ENCODE data around the gene CSGALNACT2. TPM values are rescaled to one million over a fixed set of nuclear protein-coding genes. Genes with fewer than 3 reads are reported as not detected.

Gene CSGALNACT2
- total RNA-seq, 1 donor from 2014 or later: 10.4 TPM

DNA sequence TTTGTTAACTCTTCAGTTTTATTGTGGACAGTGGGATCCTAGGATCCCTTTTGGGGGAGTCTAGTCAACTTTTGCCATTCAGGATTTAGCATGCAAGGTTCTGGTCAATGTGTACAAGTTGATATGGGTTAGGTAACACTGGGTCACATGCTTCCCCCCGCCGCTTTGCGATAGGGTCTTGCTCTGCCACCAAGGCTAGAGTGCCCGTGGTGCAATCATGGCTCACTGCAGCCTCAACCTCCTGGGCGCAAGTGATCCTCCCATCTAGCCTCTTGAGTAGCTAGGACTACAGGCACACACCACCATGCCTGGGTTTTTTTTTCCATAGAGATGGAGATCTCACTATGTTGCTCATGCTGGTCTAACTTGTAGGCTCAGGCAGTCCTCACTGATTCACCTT lies 3.2 kb upstream of the CSGALNACT2 start:
- no peak for TF ChIP-seq CTCF (conservative IDR thresholded peaks at IDR 0.05; ENCODE audit: low read depth, low read length)
- H3K4me3 ChIP-seq (ENCODE audit: low read depth, low read length): no peak overlapping the region
- DNase-seq (ENCODE audit: low read depth): no peak

DNA sequence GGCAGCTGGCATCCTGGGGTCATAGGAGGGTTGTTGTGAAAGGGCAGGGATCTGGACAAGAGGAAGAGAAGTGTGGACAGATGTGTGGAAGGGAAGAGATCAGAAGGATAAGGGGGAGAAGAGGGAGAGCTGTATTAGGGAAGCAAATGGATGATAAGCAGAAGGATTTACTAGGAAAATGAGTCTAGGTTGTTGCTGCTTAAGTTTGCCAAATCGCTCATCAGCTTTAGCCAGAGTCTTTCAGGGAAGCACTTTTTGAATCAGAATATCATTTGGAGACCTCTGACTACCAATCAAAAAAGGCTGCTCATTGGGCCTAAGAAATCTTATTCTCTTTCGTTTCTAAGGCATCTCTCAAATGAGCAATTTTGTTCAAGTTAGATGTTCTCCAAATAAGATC lies 2.6 kb upstream of the CSGALNACT2 start:
- no peak for DNase-seq (ENCODE audit: low read depth)
- no peak for TF ChIP-seq CTCF (conservative IDR thresholded peaks at IDR 0.05; ENCODE audit: low read depth, low read length)
- no peak overlapping the region for H3K4me3 ChIP-seq (ENCODE audit: low read depth, low read length)

DNA sequence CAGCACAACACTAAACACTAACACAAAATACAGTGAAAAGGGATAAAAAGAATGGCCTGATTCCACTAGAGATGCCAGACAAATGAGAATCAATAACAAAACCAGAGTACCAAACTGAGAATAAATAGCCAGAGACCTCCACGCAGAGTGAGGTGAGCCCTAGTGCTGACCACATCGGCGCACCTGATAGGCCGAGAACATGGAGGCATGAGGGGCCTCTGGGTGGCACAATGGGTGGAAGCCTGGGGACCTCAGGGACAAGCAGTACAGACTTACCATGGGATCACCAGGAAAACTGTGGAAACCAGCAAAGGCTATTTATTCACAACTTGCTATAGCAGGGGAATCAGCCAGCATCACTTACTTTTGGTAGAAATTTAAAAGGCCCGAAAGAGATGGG lies 1.8 kb upstream of the CSGALNACT2 start:
- no peak for DNase-seq (ENCODE audit: low read depth)
- TF ChIP-seq CTCF (conservative IDR thresholded peaks at IDR 0.05; ENCODE audit: low read depth, low read length): no peak
- H3K4me3 ChIP-seq (ENCODE audit: low read depth, low read length): no peak overlapping the region

DNA sequence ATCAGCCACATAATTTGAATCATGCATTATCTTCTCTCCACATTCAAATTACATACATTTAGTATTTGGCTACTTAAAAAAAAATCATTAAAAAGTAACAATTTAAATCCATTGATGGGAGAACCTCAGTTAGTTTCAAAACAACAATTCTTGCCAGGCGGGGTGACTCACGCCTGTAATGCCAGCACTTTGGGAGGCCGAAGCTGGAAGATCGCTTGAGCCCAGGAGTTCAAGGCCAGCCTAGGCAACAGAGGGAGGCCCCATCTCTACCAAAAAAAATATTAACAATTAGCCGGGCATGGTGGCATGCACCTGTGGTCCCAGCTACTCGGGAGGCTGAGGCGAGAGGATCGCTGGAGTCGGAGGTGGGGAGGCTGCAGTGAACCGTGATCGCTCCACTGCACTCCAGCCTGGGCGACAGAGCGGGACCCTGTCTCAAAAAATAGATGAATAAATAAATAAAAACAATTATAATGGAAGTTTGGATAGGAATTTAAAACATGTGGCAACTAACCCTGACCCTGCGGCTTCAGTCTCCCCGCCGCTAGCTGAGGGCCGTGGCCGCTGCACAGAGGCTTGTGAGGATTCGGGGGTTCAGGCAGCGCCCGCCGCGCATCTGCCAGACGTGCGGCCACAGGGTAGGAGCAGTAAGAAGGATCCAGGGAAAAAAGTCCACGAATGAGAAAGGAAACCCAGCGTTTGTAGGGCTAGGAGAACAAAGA lies 1.1 kb upstream of the CSGALNACT2 start:
- H3K4me3 ChIP-seq (ENCODE audit: low read depth, low read length): peak overlapping the region; percentile 79
- DNase-seq (ENCODE audit: low read depth): no peak
- TF ChIP-seq CTCF (conservative IDR thresholded peaks at IDR 0.05; ENCODE audit: low read depth, low read length): no peak

DNA sequence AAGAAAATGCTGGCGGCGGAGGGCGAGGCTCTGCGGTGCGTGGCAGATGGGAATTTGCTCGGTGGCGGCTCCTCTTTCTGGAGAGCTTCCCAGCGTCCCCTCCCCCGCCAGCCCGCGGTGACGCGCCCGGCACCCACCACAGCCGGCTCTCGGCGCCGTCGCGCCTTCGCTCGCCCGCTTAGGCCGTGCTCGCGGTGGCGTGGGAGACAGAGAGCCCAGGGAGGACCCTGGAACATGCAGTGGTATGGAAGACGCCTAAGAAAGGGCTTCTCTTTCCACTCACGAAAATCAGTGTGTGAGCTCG lies 576 bp upstream of the CSGALNACT2 start:
- DNase-seq (ENCODE audit: low read depth): no peak
- no peak for TF ChIP-seq CTCF (conservative IDR thresholded peaks at IDR 0.05; ENCODE audit: low read depth, low read length)
- H3K4me3 ChIP-seq (ENCODE audit: low read depth, low read length): peak overlapping the region; percentile 79

DNA sequence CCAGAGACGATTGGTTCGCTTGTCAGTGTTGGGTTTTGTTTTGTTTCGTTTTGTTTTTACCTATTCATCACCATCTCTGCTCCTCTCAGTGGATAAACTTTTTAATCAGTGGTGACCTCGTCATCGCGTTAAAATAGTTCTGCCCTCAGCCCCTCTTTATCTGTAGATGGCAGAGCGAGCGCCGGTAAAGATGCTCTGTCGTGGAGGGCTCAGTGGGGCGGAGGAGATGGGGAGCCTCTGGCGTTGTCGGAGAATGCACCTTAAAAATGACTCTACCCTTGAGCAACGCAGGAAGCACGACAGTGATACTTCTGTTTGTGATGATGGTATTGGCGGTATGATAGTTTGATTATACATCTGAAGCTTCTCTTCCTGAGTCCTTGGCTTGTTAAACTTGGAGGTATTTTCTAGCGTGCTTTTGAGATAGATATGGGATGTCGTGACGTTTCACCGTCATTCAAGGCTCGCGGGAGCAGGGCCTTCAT lies 554 bp downstream of the CSGALNACT2 start:
- peak overlapping the region; percentile 79 for H3K4me3 ChIP-seq (ENCODE audit: low read depth, low read length)
- no peak for DNase-seq (ENCODE audit: low read depth)
- no peak for TF ChIP-seq CTCF (conservative IDR thresholded peaks at IDR 0.05; ENCODE audit: low read depth, low read length)

GRCh38 chr10:43141421-43141820 lies 3.2 kb downstream of the CSGALNACT2 start:
- H3K4me3 ChIP-seq (ENCODE audit: low read depth, low read length): no peak overlapping the region
- TF ChIP-seq CTCF (conservative IDR thresholded peaks at IDR 0.05; ENCODE audit: low read depth, low read length): no peak
- DNase-seq (ENCODE audit: low read depth): no peak

All from epithelial cell of proximal tubule (primary cell).